Mucosa of descending colon (tissue), 3 donors: ENCODE results near the gene CLMN. TPM values are rescaled to one million over a fixed set of nuclear protein-coding genes. Genes with fewer than 3 reads are reported as not detected.
"Not testable (repeated sequence)": the region's sequence is repeated elsewhere in the genome, so short reads cannot be mapped to it uniquely, and the experiment has no call there.

Source experiments
- ATAC-seq: fragments of 200-7000 bp; cut with Tn5 transposase; one replicate; pipeline ENCODE4 v1.9.1; 2020; ENCODE audit warnings: mild to moderate bottlenecking, moderate library complexity
- DNase-seq, 3 donors: peaks; one replicate each; pipeline ENCODE4 v3.0.0-alpha.2; 2020
- H3K36me3 ChIP-seq: fragments of 200-600 bp; one replicate; pipeline ENCODE4 v1.8.0; 2021; ENCODE audit warnings: low read depth, mild to moderate bottlenecking
- H3K4me1 ChIP-seq: fragments of 200-600 bp; one replicate; pipeline ENCODE4 v1.8.0; 2021; ENCODE audit warnings: low read depth, mild to moderate bottlenecking
- H3K4me3 ChIP-seq: fragments of 200-600 bp; one replicate; pipeline ENCODE4 v1.8.0; 2021; ENCODE audit warnings: mild to moderate bottlenecking
- H3K9me3 ChIP-seq: fragments of 200-600 bp; one replicate; pipeline ENCODE4 v1.8.0; 2021; ENCODE audit warnings: mild to moderate bottlenecking
- intact Hi-C, 2 donors: fragments of 100-400 bp; cut with DNase I in 1 of 2; cut with micrococcal nuclease in 1 of 2; formaldehyde crosslinking; loops; one replicate each; pipeline versions ENCODE4 v1.11.0 to v1.11.1; 2022; cut with DNase I, micrococcal nuclease
- total RNA-seq, 3 donors: library from RNA; stranded (reverse); fragmentation: NEBNext Ultra II Directional in 2 of 3; extraction: Animal tissue kit (Norgen Biotek cat#: 25700) in 2 of 3; gene quantifications; one replicate each; pipeline versions ENCODE4 v1.2.1 to v1.2.4, GENCODE V29; 2021 to 2023
- TF ChIP-seq, protein P1 (sequence below): fragments of 200-600 bp; IDR thresholded peaks from one replicate; pipeline ENCODE4 v1.8.0; 2022; ENCODE audit warnings: antibody characterized with exemption, mild to moderate bottlenecking
- donor health status: DM: no; HTN: no; CAD: no; lungs with moderate emphysema.
- donor health status: DM: no; HTN: no; CAD: no.
- donor health status: DM: no; HTN: yes; CAD: no.

The CLMN gene
- total RNA-seq, 3 donors from 2014 or later = 73.7 to 200 (median 132) TPM

DNA sequence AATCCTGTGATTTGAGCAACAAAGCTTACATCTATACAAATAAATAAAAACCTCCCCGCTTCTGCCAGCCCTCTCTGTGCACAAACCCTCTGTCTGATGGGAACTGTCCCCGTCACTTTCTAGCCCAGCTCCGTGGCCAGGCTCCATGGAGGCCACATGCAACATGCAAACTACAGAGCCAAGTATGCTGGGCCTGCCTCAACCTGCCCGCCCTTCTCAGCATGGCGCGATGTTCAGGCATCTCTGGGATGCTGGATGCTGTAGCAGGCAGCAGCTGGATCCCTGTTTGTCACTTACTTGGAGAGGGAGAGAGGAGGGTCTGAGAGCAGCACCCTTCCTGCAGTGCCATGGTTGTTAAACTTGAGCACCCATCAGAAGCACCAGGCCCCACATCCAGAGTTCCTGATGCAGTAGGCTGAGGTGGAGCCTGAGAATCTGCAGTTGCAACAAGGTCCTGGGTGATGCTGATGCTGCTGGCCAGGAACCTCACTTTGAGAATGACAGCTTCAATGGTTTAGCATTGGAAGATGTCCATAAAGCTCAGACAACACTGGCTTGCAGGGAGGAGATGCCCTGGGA lies 32.4 kb downstream of the CLMN start:
- no peak for ATAC-seq
- DNase-seq = no peak
- peaks cover 12% of the 10 kb centered on the region for H3K4me1 ChIP-seq
- TF ChIP-seq, protein P1, sequence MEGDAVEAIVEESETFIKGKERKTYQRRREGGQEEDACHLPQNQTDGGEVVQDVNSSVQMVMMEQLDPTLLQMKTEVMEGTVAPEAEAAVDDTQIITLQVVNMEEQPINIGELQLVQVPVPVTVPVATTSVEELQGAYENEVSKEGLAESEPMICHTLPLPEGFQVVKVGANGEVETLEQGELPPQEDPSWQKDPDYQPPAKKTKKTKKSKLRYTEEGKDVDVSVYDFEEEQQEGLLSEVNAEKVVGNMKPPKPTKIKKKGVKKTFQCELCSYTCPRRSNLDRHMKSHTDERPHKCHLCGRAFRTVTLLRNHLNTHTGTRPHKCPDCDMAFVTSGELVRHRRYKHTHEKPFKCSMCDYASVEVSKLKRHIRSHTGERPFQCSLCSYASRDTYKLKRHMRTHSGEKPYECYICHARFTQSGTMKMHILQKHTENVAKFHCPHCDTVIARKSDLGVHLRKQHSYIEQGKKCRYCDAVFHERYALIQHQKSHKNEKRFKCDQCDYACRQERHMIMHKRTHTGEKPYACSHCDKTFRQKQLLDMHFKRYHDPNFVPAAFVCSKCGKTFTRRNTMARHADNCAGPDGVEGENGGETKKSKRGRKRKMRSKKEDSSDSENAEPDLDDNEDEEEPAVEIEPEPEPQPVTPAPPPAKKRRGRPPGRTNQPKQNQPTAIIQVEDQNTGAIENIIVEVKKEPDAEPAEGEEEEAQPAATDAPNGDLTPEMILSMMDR = no peak
- no peaks in the 10 kb centered on the region for H3K9me3 ChIP-seq
- intact Hi-C loops = no loop called here
- H3K4me3 ChIP-seq = no peak overlapping the region
- no peaks in the 10 kb centered on the region for H3K36me3 ChIP-seq

DNA sequence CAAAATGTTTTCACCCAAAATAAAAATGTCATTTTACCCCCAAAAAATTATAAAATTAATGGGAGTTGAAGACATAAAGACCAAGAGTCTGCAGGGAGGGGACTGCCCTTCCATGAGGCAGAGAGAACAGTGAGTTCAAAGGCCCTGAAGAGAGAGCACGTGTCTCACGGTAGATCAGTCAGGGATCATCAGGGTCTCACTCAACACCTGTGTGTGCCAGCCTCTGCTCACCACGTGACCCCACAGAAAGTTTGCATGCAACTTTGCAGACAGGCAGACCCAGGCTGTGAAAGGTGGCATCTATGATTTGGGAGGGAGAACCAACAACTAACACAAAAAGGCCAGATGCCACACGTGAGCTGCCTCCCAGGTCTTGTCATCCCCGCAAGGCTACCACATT lies 33.1 kb downstream of the CLMN start:
- intact Hi-C loops = no loop called here
- Histone ChIP-seq H3K4me1 (peaks cover 11% of the 10 kb centered on the region), H3K36me3 (no peaks in the 10 kb centered on the region), H3K4me3 (no peak overlapping the region), H3K9me3 (no peaks in the 10 kb centered on the region)
- TF ChIP-seq, protein P1 = no peak
- ATAC-seq (no peak), DNase-seq (no peak)

DNA sequence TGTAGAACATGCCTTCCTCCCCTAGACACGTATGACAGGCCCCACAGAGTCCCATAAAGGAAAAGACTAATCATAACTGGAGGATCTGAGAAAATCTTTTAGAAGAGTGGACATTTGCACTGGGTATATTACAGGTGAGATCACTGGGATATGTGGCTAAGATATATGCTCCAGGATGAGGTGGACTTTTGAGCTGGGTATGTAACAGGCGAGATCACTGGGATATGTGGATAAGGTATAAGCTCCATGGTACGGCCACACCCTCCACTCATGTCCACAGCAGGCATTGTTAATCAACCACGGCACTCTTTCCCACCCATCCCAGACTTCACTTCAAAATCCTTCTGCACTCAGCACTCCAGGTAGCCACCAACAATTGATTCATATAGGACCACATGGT lies 34.1 kb downstream of the CLMN start:
- Histone ChIP-seq H3K4me1 (peaks cover under 1% of the 10 kb centered on the region), H3K4me3 (no peak overlapping the region), H3K9me3 (no peaks in the 10 kb centered on the region), H3K36me3 (no peaks in the 10 kb centered on the region)
- ATAC-seq (peak; percentile 85), DNase-seq (no peak)
- TF ChIP-seq, protein P1 = no peak
- intact Hi-C loops = no loop called here

DNA sequence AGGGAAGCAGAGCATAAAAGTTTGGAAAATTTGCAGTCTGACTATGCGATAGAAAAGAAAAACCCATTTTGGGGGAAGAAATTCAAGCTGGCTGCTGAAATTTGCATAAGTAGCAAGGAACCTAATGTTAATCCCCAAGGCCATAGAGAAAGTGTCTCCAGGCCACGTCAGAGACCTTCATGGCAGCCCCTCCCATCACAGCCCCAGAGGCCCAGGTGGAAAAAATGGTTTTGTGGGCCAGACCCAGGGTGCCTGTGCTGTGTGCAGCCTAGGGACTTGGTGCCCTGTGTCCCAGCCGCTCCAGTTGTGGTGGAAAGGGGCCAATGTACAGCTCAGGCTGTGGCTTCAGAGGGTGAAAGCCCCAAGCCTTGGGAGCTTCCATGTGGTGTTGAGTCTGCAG lies 35.9 kb downstream of the CLMN start:
- ATAC-seq, H3K9me3 ChIP-seq, H3K4me3 ChIP-seq, H3K36me3 ChIP-seq, DNase-seq, H3K4me1 ChIP-seq, intact Hi-C loops: not testable (repeated sequence)

DNA sequence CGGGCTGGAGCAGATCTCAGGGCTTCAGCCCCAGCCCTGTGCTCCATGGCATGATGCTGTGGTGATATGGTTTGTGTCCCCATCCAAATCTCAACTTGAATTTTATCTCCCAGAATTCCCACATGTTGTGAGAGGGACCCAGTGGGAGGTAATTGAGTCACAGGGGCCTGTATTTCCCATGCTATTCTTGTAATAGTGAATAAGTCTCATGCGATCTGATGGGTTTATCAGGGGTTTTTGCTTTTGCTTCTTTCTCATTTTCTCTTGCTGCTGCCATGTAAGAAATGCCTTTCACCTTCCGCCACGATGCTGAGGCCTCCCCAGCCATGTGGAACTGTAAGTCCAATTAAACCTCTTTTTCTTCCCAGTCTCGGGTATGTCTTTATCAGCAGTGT lies 36.7 kb downstream of the CLMN start:
- H3K9me3 ChIP-seq, DNase-seq, H3K4me1 ChIP-seq, H3K36me3 ChIP-seq, ATAC-seq, intact Hi-C loops, H3K4me3 ChIP-seq: not testable (repeated sequence)

DNA sequence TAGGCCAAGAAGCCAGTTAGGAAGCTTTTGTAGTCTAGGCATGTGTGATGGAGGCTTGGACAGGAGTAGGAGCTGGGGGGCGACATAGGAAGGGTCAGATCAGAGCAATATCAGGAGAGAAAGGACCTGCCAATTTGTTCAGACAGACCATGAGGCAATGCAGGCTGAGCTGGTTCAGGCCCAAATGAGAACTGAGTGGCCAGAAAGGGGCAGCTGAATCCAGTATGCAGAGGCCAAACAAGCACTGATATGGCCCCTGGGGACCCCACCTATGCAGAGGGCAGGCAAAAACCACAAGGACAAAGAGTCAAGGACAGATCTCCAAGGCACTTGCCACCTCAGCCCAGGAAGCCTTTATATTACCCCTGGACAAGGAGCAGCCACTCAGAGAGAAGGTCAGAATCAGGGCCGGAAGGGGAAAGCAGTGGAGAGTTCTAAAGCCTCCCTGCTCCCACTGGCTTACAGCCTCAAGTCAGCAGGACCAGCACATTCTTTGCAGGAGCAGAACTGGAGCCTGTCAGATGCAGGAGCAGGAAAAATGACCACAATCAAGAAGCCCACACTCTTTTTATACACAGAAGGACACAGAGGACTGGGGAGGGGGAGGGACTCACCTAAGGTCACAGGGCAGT lies 37.2 kb downstream of the CLMN start:
- Histone ChIP-seq H3K4me3 (no peak overlapping the region), H3K4me1 (no peaks in the 10 kb centered on the region), H3K36me3 (no peaks in the 10 kb centered on the region), H3K9me3 (no peaks in the 10 kb centered on the region)
- no peak for ATAC-seq
- TF ChIP-seq, protein P1 = no peak
- DNase-seq = no peak
- intact Hi-C loops = no loop called here
